GM04503 (cell line): ENCODE data around the gene EFCAB8.
"Not testable (repeated sequence)": the region's sequence is repeated elsewhere in the genome, so short reads cannot be mapped to it uniquely, and the experiment has no call there.

Experiments
- DNase-seq: peaks from one replicate; pipeline ENCODE4 v3.0.0-alpha.2; 2012; ENCODE audit warnings: low read depth

The EFCAB8 gene

GRCh38 chr20:32972181-32973076 lies 113.7 kb downstream of the EFCAB8 start:
- DNase-seq = no peak

GRCh38 chr20:32973077-32973717 lies 114.5 kb downstream of the EFCAB8 start:
- DNase-seq = no peak

- not testable (repeated sequence) for DNase-seq
Measured at GRCh38 chr20:32974204-32975064, 115.7 kb downstream of the EFCAB8 start.

- not testable (repeated sequence) for DNase-seq
Measured at GRCh38 chr20:32975121-32975520, 116.4 kb downstream of the EFCAB8 start.

GRCh38 chr20:32975698-32976674 lies 117.3 kb downstream of the EFCAB8 start:
- no peak for DNase-seq

GRCh38 chr20:32976746-32977145 lies 118.0 kb downstream of the EFCAB8 start:
- DNase-seq = no peak

GRCh38 chr20:32977281-32978008 lies 118.7 kb downstream of the EFCAB8 start:
- DNase-seq = no peak

GRCh38 chr20:32978009-32978335 lies 119.2 kb downstream of the EFCAB8 start:
- DNase-seq = no peak

- no peak for DNase-seq
Measured at GRCh38 chr20:32979201-32979998, 120.7 kb downstream of the EFCAB8 start.

- no peak for DNase-seq
Measured at GRCh38 chr20:32980131-32980941, 121.6 kb downstream of the EFCAB8 start.

- no peak for DNase-seq
Measured at GRCh38 chr20:32980990-32981389, 122.3 kb downstream of the EFCAB8 start.

GRCh38 chr20:32982617-32983458 lies 124.1 kb downstream of the EFCAB8 start:
- no peak for DNase-seq

GRCh38 chr20:32983459-32984112 lies 124.9 kb downstream of the EFCAB8 start:
- no peak for DNase-seq

- no peak for DNase-seq
Measured at GRCh38 chr20:32984196-32984595, 125.5 kb downstream of the EFCAB8 start.

GRCh38 chr20:32984631-32985354 lies 126.1 kb downstream of the EFCAB8 start:
- DNase-seq = no peak

- no peak for DNase-seq
Measured at GRCh38 chr20:32985596-32985995, 126.9 kb downstream of the EFCAB8 start.
